Neural progenitor cell (in vitro differentiated cells): Measurements from ENCODE around the gene TBX20.
"Not testable (repeated sequence)": the region's sequence is repeated elsewhere in the genome, so short reads cannot be mapped to it uniquely, and the experiment has no call there.

Experiments used
- CTCF ChIP-seq: fragments of 200-600 bp; sonication (generic); IDR thresholded peaks from 2 replicates; pipeline ENCODE4 v1.5.1; 2017; ENCODE audit warnings: antibody characterized with exemption, mild to moderate bottlenecking
- EZH2 ChIP-seq: fragments of 200-600 bp; sonication (generic); IDR thresholded peaks from 2 replicates; pipeline ENCODE4 v1.6.1; 2017; ENCODE audit warnings: antibody characterized with exemption, mild to moderate bottlenecking, moderate library complexity
- EZH2phosphoT487 ChIP-seq: fragments of 200-600 bp; sonication (generic); IDR thresholded peaks from 2 replicates; pipeline ENCODE4 v1.6.1; 2017; ENCODE audit warnings: antibody characterized with exemption

- TF ChIP-seq CTCF, EZH2, EZH2phosphoT487: not testable (repeated sequence)
These were observed 69.9 kb downstream of the TBX20 start for GRCh38 chr7:35183873-35184503.
